Immature natural killer cell (primary cell): ENCODE measurements around the gene HGS. TPM values are rescaled to one million over a fixed set of nuclear protein-coding genes. Genes with fewer than 3 reads are reported as not detected.

Source experiments
- DNase-seq, 3 donors: peaks; one replicate each; pipeline ENCODE4 v3.0.0; 2022; ENCODE audit warnings: mixed read lengths in 1 of 3
- H3K27ac Mint-ChIP-seq, 6 donors: one replicate each; pipeline ENCODE4 v1.8.0; 2020; ENCODE audit warnings: mixed read lengths in 6 of 6, mild to moderate bottlenecking in 5 of 6, inconsistent platforms in 4 of 6, moderate library complexity in 3 of 6
- H3K27me3 Mint-ChIP-seq, 3 donors: one replicate each; pipeline ENCODE4 v1.8.0; 2020 to 2021; ENCODE audit warnings: low read depth in 3 of 3, mild to moderate bottlenecking in 3 of 3, mixed read lengths in 3 of 3, moderate library complexity in 3 of 3, inconsistent platforms in 1 of 3
- H3K36me3 Mint-ChIP-seq, 3 donors: one replicate each; pipeline ENCODE4 v1.8.0; 2020; ENCODE audit warnings: mixed read lengths in 3 of 3, inconsistent platforms in 2 of 3, mild to moderate bottlenecking in 2 of 3
- H3K4me1 Mint-ChIP-seq, 2 donors: one replicate each; pipeline ENCODE4 v1.8.0; 2020; ENCODE audit warnings: inconsistent platforms in 2 of 2, mild to moderate bottlenecking in 2 of 2, mixed read lengths in 2 of 2, moderate library complexity in 1 of 2
- H3K4me3 Mint-ChIP-seq, 5 donors: one replicate each; pipeline ENCODE4 v1.8.0; 2020; ENCODE audit warnings: mild to moderate bottlenecking in 5 of 5, mixed read lengths in 5 of 5, inconsistent platforms in 3 of 5, moderate library complexity in 3 of 5
- H3K9me3 Mint-ChIP-seq, 6 donors: one replicate each; pipeline ENCODE4 v1.8.0; 2020; ENCODE audit warnings: mild to moderate bottlenecking in 6 of 6, mixed read lengths in 6 of 6, inconsistent platforms in 4 of 6, moderate library complexity in 3 of 6
- polyA plus RNA-seq, 3 donors: library from polyadenylated mRNA; unstranded; fragments of 300-500 nt; fragmentation: Illumina TruSeq; gene quantifications; one replicate each; pipeline ENCODE4 v1.2.3, GENCODE V29; 2021

The HGS gene
- polyA plus RNA-seq, 3 donors from 2014 or later: 12.4 to 40.4 (median 17.3) TPM

DNA sequence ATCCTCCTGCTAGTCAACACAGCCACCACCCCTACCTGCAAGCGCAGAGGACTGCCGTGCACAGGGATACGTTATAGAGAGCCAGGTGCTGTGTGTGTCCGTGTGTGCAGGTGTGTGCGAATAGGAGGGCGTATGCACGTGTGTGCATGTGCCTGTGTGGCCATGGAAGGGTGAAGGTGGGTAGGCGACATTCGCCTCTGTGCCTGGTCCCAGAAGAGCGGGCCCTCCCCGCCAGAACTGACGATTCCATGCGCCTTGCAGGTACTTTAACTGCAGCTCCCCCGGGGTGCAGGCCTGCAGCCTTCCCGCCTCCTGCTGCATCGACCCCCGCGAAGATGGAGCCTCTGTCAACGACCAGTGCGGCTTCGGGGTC lies 36.2 kb upstream of the HGS start:
- H3K27ac Mint-ChIP-seq: no peak overlapping the region
- H3K36me3 Mint-ChIP-seq: peaks cover 0 to 4% (median 0%) of the 10 kb centered on the region in 3 donors
- H3K4me1 Mint-ChIP-seq: peaks cover 0 to 6% of the 10 kb centered on the region in 2 donors
- no peaks in the 10 kb centered on the region for H3K9me3 Mint-ChIP-seq
- H3K4me3 Mint-ChIP-seq: no peak overlapping the region
- DNase-seq: no peak
- H3K27me3 Mint-ChIP-seq: peaks cover 3 to 11% (median 11%) of the 10 kb centered on the region in 3 donors

DNA sequence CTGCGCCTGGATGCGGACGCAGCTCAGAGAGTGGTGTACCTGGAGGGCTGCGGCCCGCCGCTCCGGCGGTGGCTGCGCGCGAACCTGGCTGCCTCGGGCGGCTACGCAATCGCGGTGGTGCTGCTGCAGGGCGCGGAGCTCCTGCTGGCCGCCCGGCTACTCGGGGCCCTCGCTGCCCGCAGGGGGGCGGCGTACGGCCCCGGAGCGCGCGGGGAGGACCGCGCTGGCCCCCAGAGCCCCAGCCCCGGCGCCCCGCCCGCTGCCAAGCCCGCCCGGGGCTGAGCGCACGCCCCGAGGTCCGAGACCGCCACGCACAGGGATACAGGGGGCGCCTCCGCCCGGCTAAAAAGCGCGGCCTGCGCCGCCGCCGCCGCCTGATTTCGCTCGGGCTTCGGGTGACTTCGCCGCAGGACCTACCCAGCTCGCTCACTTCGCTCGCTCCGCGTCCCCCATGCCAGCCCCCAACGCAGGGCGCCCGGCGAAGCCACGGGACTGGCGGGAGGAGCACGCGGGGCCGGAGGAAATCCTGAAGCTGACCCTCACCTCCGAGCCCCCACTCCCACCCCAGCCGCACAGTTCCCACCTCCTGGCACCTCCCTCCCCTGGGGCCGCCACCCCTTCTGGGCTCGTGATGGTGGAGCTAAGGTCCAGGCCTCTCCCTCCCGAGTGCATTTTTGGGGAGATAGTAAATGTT lies 35.7 kb upstream of the HGS start:
- H3K9me3 Mint-ChIP-seq: no peaks in the 10 kb centered on the region
- peaks cover 3 to 9% of the 10 kb centered on the region in 2 donors for H3K4me1 Mint-ChIP-seq
- H3K27me3 Mint-ChIP-seq: peaks cover 3 to 13% (median 11%) of the 10 kb centered on the region in 3 donors
- no peak overlapping the region for H3K27ac Mint-ChIP-seq
- H3K36me3 Mint-ChIP-seq: peaks cover 0 to 4% (median 0%) of the 10 kb centered on the region in 3 donors
- H3K4me3 Mint-ChIP-seq: no peak overlapping the region
- DNase-seq: no peak

DNA sequence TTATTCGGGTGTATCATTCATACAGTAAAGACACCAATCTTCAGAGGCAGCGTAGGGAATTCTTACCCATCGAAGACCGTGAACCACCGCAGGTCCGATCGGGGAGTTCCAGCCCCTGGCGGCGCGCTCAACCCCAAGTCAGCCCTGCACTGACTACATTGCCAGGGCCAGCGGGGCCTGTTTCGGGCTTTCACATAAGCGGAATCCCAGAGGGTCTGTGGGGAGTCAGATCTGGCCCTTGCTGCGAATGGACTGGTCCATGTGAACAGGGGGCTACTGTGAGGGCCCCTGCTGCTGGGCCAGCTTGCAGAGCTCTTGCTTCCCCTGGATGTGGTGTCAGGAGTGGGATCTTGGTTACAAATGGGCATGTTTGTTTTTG lies 35.1 kb upstream of the HGS start:
- Mint-ChIP-seq H3K36me3 (peaks cover 0 to 4% (median 0%) of the 10 kb centered on the region in 3 donors), H3K4me3 (no peak overlapping the region), H3K27ac (no peak overlapping the region), H3K4me1 (peaks cover 9 to 14% of the 10 kb centered on the region in 2 donors), H3K27me3 (peaks cover 3 to 18% (median 11%) of the 10 kb centered on the region in 3 donors), H3K9me3 (no peaks in the 10 kb centered on the region)
- DNase-seq: no peak

DNA sequence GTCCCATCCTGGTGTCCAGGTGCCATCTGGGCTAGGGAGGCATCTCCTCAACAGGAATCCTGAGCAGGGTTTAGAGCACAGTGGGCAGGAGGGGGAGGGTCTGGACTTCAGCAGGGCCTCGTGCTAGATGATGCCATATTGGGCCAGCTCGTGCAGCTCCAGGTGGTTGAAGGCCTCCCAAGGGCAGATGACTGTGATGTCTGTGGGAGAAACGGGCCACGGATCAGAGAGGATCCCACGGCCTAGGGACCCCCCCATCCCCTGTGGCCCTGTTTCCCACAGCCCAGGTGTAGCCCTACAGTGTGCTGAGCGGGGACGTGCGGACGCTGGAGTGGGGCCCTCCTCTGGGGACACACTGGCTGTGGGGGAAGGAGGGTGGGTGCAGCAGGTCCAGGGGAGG lies 32.9 kb upstream of the HGS start:
- Mint-ChIP-seq H3K4me3 (no peak overlapping the region), H3K9me3 (no peaks in the 10 kb centered on the region), H3K27ac (no peak overlapping the region), H3K4me1 (peaks cover 13 to 19% of the 10 kb centered on the region in 2 donors), H3K27me3 (peaks cover 3 to 16% (median 11%) of the 10 kb centered on the region in 3 donors), H3K36me3 (peaks cover 0 to 4% (median 0%) of the 10 kb centered on the region in 3 donors)
- no peak for DNase-seq

- no peak for DNase-seq
- peaks cover 2 to 16% (median 11%) of the 10 kb centered on the region in 3 donors for H3K27me3 Mint-ChIP-seq
These were observed 32.1 kb upstream of the HGS start for GRCh38 chr17:81651692-81652091.

GRCh38 chr17:81652906-81653771 lies 30.7 kb upstream of the HGS start:
- no peaks in the 10 kb centered on the region for H3K9me3 Mint-ChIP-seq
- H3K4me1 Mint-ChIP-seq: peaks cover 13 to 19% of the 10 kb centered on the region in 2 donors
- peak overlapping the region; percentile 85 to 97 (median 88) for H3K4me3 Mint-ChIP-seq
- H3K36me3 Mint-ChIP-seq: peaks cover 0 to 4% (median 0%) of the 10 kb centered on the region in 3 donors
- H3K27me3 Mint-ChIP-seq: peaks cover 0 to 14% (median 6%) of the 10 kb centered on the region in 3 donors
- peak; percentile 30 to 43 (median 33) for DNase-seq
- H3K27ac Mint-ChIP-seq: peak overlapping the region; percentile 64 to 90 (median 75)

More at GRCh38 chr17:81651692-81652091, 32.1 kb upstream of the HGS start:
- Mint-ChIP-seq H3K4me1 (peaks cover 13 to 19% of the 10 kb centered on the region in 2 donors), H3K9me3 (no peaks in the 10 kb centered on the region), H3K36me3 (peaks cover 0 to 4% (median 0%) of the 10 kb centered on the region in 3 donors), H3K4me3 (peak overlapping the region in 3 of 5 donors; percentile 41 to 75 (median 75)), H3K27ac (peak overlapping the region in 2 of 6 donors; percentile 61 to 78)

- H3K4me3 Mint-ChIP-seq: no peak overlapping the region
- peaks cover 13 to 19% of the 10 kb centered on the region in 2 donors for H3K4me1 Mint-ChIP-seq
- peaks cover 0 to 7% (median 0%) of the 10 kb centered on the region in 3 donors for H3K27me3 Mint-ChIP-seq
- no peaks in the 10 kb centered on the region for H3K9me3 Mint-ChIP-seq
- H3K36me3 Mint-ChIP-seq: peaks cover 0 to 4% (median 0%) of the 10 kb centered on the region in 3 donors
- no peak overlapping the region for H3K27ac Mint-ChIP-seq
- DNase-seq: no peak
These were observed 28.3 kb upstream of the HGS start for GRCh38 chr17:81655378-81656117.

GRCh38 chr17:81656118-81656743 lies 27.6 kb upstream of the HGS start, which contains the start of gene PDE6G:
TSS of gene PDE6G (minus strand) at chr17:81656542. CDS start at chr17:81653305, 3,237 bp downstream.
- DNase-seq: no peak
- Mint-ChIP-seq H3K4me3 (no peak within 1 kb of the TSS), H3K4me1 (peaks cover 13 to 19% of the 10 kb centered on the region in 2 donors), H3K36me3 (peaks cover 0 to 4% (median 0%) of the 10 kb centered on the region in 3 donors), H3K9me3 (no peaks in the 10 kb centered on the region), H3K27ac (no peak within 1 kb of the TSS), H3K27me3 (peaks cover 0 to 7% (median 2%) of the 10 kb centered on the region in 3 donors)

GRCh38 chr17:81656835-81657234 lies 27.0 kb upstream of the HGS start:
- H3K4me1 Mint-ChIP-seq: peaks cover 13 to 17% of the 10 kb centered on the region in 2 donors
- H3K27me3 Mint-ChIP-seq: peaks cover 0 to 7% (median 2%) of the 10 kb centered on the region in 3 donors
- DNase-seq: no peak
- H3K27ac Mint-ChIP-seq: no peak overlapping the region
- no peak overlapping the region for H3K4me3 Mint-ChIP-seq
- no peaks in the 10 kb centered on the region for H3K9me3 Mint-ChIP-seq
- H3K36me3 Mint-ChIP-seq: peaks cover 0 to 2% (median 0%) of the 10 kb centered on the region in 3 donors

GRCh38 chr17:81659038-81659437 lies 24.8 kb upstream of the HGS start:
- H3K4me1 Mint-ChIP-seq: peaks cover under 1 to 2% of the 10 kb centered on the region in 2 donors
- H3K27ac Mint-ChIP-seq: no peak overlapping the region
- no peak overlapping the region for H3K4me3 Mint-ChIP-seq
- H3K9me3 Mint-ChIP-seq: no peaks in the 10 kb centered on the region
- no peaks in the 10 kb centered on the region for H3K36me3 Mint-ChIP-seq
- DNase-seq: no peak
- peaks cover 0 to 2% (median 0%) of the 10 kb centered on the region in 3 donors for H3K27me3 Mint-ChIP-seq

DNA sequence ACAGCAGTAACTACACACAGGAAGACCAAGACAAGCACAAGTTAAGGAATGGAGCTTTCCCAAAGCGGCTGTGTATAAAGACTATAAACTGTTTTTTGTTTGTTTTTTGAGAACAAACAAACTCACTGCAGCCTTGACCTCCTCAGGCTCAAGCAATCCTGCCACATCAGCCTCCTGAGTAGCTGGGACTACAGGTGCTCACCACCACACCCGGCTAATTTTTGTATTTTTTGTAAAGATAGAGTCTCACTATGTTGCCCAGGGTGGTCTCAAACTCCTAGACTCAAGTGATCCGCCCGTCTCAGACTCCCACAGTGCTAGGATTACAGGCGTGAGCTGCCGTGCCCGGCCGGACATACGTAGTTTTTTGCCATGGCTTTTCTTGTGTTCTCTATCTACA lies 23.4 kb upstream of the HGS start:
- Mint-ChIP-seq H3K4me1 (peaks cover 3 to 5% of the 10 kb centered on the region in 2 donors), H3K36me3 (no peaks in the 10 kb centered on the region), H3K4me3 (no peak overlapping the region), H3K27ac (no peak overlapping the region), H3K27me3 (peaks cover 0 to 2% (median 0%) of the 10 kb centered on the region in 3 donors), H3K9me3 (no peaks in the 10 kb centered on the region)
- no peak for DNase-seq

DNA sequence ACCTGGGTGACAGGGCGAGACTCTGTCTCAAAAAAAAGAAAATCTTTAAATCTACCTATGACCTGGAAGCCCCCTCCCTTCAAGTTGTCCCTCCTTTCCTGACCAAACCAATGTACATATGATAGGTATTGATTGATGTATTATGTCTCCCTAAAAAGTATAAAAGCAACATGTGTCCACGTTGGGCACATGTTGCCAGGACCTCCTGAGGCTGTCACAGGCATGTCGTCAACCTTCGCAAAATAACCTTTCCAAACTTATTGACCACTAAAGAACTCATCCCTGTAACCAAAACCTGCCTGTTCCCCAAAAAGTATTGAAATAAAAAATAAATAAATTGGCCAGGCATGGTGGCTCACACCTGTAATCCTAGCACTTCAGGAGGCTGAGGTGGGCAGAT lies 21.8 kb upstream of the HGS start:
- Mint-ChIP-seq H3K36me3 (peaks cover 0 to 4% (median 0%) of the 10 kb centered on the region in 3 donors), H3K4me3 (no peak overlapping the region), H3K27me3 (peaks cover 0 to 4% (median 2%) of the 10 kb centered on the region in 3 donors), H3K4me1 (peaks cover 13 to 21% of the 10 kb centered on the region in 2 donors), H3K9me3 (no peaks in the 10 kb centered on the region), H3K27ac (no peak overlapping the region)
- no peak for DNase-seq

GRCh38 chr17:81664051-81664470 lies 19.8 kb upstream of the HGS start:
- Mint-ChIP-seq H3K27me3 (peaks cover 0 to 4% (median 2%) of the 10 kb centered on the region in 3 donors), H3K9me3 (no peaks in the 10 kb centered on the region), H3K27ac (no peak overlapping the region), H3K4me1 (peaks cover 27 to 37% of the 10 kb centered on the region in 2 donors), H3K36me3 (peaks cover 0 to 4% (median 0%) of the 10 kb centered on the region in 3 donors), H3K4me3 (no peak overlapping the region)
- DNase-seq: no peak
